ENCODE measurements around the gene TBC1D4.

TBC1D4 gene

DNA sequence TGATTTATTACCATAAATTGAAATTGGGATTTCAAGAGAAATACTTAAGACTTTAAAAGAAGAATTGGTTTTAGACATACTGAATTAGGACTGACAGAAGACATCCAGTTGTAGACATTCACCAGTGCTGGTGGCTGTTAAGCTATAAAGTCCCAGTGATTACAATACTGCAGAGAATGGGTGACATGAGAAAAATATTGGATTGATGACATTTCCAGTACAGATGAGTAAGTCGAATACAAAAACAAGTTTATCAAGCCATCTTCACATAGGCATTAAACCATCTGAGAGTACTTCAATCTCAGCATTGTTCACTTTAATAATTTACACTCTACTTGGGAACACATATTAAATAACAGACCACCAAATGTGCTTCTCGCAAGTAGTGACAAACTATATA, 66.8 kb downstream of the TBC1D4 start:
- TF ChIP-seq, protein P1, sequence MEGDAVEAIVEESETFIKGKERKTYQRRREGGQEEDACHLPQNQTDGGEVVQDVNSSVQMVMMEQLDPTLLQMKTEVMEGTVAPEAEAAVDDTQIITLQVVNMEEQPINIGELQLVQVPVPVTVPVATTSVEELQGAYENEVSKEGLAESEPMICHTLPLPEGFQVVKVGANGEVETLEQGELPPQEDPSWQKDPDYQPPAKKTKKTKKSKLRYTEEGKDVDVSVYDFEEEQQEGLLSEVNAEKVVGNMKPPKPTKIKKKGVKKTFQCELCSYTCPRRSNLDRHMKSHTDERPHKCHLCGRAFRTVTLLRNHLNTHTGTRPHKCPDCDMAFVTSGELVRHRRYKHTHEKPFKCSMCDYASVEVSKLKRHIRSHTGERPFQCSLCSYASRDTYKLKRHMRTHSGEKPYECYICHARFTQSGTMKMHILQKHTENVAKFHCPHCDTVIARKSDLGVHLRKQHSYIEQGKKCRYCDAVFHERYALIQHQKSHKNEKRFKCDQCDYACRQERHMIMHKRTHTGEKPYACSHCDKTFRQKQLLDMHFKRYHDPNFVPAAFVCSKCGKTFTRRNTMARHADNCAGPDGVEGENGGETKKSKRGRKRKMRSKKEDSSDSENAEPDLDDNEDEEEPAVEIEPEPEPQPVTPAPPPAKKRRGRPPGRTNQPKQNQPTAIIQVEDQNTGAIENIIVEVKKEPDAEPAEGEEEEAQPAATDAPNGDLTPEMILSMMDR (IDR thresholded peaks at IDR 0.05; ENCODE audit: low read length, missing control alignments), result no peak
- H3K4me3 ChIP-seq (replicated peaks; ENCODE audit: low read depth, low read length), result no peak overlapping the region
- DNase-seq (ENCODE audit: low read depth), result no peak

GRCh38 chr13:75414036-75414827, 67.7 kb downstream of the TBC1D4 start:
- TF ChIP-seq, protein P1 (IDR thresholded peaks at IDR 0.05; ENCODE audit: low read length, missing control alignments), result no peak
- no peak overlapping the region for H3K4me3 ChIP-seq (replicated peaks; ENCODE audit: low read depth, low read length)
- DNase-seq (ENCODE audit: low read depth), result no peak

DNA sequence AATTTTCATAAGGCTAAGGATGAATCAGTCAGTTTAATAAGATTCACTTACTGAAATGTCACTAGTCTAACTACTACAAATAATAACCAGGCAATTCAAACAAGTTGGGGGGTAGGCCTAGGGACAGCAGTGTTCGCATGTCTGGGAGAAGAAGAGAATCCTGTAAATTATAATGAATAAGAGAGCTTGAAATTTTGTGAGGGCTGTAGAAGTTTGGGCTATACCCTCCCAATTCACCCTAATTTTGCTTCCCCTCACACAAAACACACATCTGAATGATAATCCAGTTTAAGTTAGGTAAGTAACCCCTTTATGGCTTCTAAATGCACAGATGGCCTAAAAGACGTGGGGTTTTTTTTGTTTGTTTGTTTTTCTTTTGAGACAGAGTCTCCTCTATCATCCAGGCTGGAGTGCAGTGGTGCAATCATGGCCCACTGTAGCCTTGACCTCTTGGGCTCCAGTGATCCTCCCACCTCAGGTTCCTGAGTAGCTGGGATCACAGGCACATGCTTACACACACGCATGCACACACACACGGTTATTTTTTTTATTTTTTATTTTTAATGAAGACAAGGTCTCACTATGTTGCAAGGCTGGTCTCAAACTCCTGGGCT, 69.9 kb downstream of the TBC1D4 start:
- TF ChIP-seq, protein P1 (IDR thresholded peaks at IDR 0.05; ENCODE audit: low read length, missing control alignments), result no peak
- no peak overlapping the region for H3K4me3 ChIP-seq (replicated peaks; ENCODE audit: low read depth, low read length)
- no peak for DNase-seq (ENCODE audit: low read depth)

- TF ChIP-seq, protein P1 (IDR thresholded peaks at IDR 0.05; ENCODE audit: low read length, missing control alignments), result no peak
- no peak for DNase-seq (ENCODE audit: low read depth)
- H3K4me3 ChIP-seq (replicated peaks; ENCODE audit: low read depth, low read length), result no peak overlapping the region
Measured at GRCh38 chr13:75410207-75410606, 71.8 kb downstream of the TBC1D4 start.

DNA sequence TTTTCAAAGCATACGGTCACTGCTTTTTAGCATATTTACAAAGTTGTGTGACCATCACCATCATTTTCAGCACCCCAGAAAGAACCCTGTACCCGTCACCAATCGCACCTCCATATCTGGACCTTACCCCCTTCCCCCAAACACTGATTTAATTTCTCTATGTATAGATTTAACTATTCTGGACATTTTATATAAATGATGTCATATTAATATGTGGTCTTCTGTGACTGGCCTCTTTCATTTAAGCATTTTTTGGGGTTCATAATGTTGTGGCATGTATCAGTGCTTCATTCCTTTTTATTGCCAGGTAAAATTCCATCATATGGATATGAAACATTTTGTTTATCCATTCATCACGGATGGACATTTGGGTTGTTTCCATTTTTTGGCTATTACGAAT, 74.0 kb downstream of the TBC1D4 start:
- no peak for DNase-seq (ENCODE audit: low read depth)
- no peak overlapping the region for H3K4me3 ChIP-seq (replicated peaks; ENCODE audit: low read depth, low read length)
- TF ChIP-seq, protein P1 (IDR thresholded peaks at IDR 0.05; ENCODE audit: low read length, missing control alignments), result no peak

- DNase-seq (ENCODE audit: low read depth), result no peak
- TF ChIP-seq, protein P1 (IDR thresholded peaks at IDR 0.05; ENCODE audit: low read length, missing control alignments), result no peak
- H3K4me3 ChIP-seq (replicated peaks; ENCODE audit: low read depth, low read length), result no peak overlapping the region
Measured at GRCh38 chr13:75407473-75407872, 74.5 kb downstream of the TBC1D4 start.
